GM23338 (cell line): Measurements from ENCODE around the gene ZDHHC4. TPM values are rescaled to one million over a fixed set of nuclear protein-coding genes. Genes with fewer than 3 reads are reported as not detected.

Experiments used
- ATAC-seq: fragments of 200-7000 bp; cut with Tn5 transposase; 3 replicates; pipeline ENCODE4 v1.9.1; 2020
- DNase-seq: peaks from one replicate; pipeline ENCODE4 v3.0.0-alpha.2; 2015; ENCODE audit warnings: low spot score
- H2AFZ ChIP-seq: fragments of 200-600 bp; sonication (generic); 2 replicates; pipeline ENCODE4 v1.8.0; 2016; ENCODE audit warnings: antibody characterized with exemption, mild to moderate bottlenecking, moderate library complexity
- H3F3A ChIP-seq: fragments of 200-600 bp; sonication (generic); replicated peaks from 2 replicates; pipeline ENCODE4 v1.8.0; 2017; ENCODE audit warnings: antibody characterized with exemption, mixed run types, low read depth
- H3K27ac ChIP-seq: fragments of 200-600 bp; sonication (generic); 2 replicates; pipeline ENCODE4 v1.6.1; 2016; ENCODE audit warnings: low read depth
- H3K27me3 ChIP-seq: fragments of 200-600 bp; sonication (generic); 2 replicates; pipeline ENCODE4 v1.8.0; 2016; ENCODE audit warnings: mild to moderate bottlenecking, mixed run types, moderate library complexity; ENCODE audit not compliant: insufficient read depth
- H3K36me3 ChIP-seq: fragments of 200-600 bp; sonication (generic); 2 replicates; pipeline ENCODE4 v1.8.0; 2016; ENCODE audit warnings: mild to moderate bottlenecking; ENCODE audit not compliant: insufficient read depth
- H3K4me1 ChIP-seq: fragments of 200-600 bp; sonication (generic); 2 replicates; pipeline ENCODE4 v1.8.0; 2016; ENCODE audit warnings: mild to moderate bottlenecking, moderate library complexity; ENCODE audit not compliant: insufficient read depth
- H3K4me2 ChIP-seq: fragments of 200-600 bp; sonication (generic); 2 replicates; pipeline ENCODE4 v1.7.1; 2017; ENCODE audit warnings: mixed run types
- H3K4me3 ChIP-seq: fragments of 200-600 bp; sonication (generic); 2 replicates; pipeline ENCODE4 v1.6.1; 2016; ENCODE audit warnings: mixed run types
- H3K79me2 ChIP-seq: fragments of 200-600 bp; sonication (generic); replicated peaks from 2 replicates; pipeline ENCODE4 v1.8.0; 2017; ENCODE audit warnings: mild to moderate bottlenecking; ENCODE audit not compliant: insufficient read depth
- H3K9me2 ChIP-seq: fragments of 200-600 bp; sonication (generic); 2 replicates; pipeline ENCODE4 v1.8.0; 2017; ENCODE audit not compliant: insufficient read depth
- H4K20me1 ChIP-seq: fragments of 200-600 bp; sonication (generic); replicated peaks from 2 replicates; pipeline ENCODE4 v1.8.0; 2017; ENCODE audit warnings: mild to moderate bottlenecking; ENCODE audit not compliant: insufficient read depth
- H3K27ac Mint-ChIP-seq: 2 replicates; pipeline ENCODE4 v1.8.0; 2020; ENCODE audit warnings: inconsistent platforms, mild to moderate bottlenecking, moderate library complexity, mixed read lengths
- H3K27me3 Mint-ChIP-seq: 3 replicates; pipeline ENCODE4 v1.8.0; 2022; ENCODE audit warnings: low read depth, mild to moderate bottlenecking, moderate library complexity, mixed read lengths, inconsistent platforms; ENCODE audit not compliant: insufficient read depth, poor library complexity
- H3K36me3 Mint-ChIP-seq: 3 replicates; pipeline ENCODE4 v1.8.0; 2021; ENCODE audit warnings: low read depth, mild to moderate bottlenecking, inconsistent platforms, moderate library complexity, mixed read lengths
- H3K4me1 Mint-ChIP-seq: 3 replicates; pipeline ENCODE4 v1.8.0; 2020; ENCODE audit warnings: mild to moderate bottlenecking, inconsistent platforms, mixed read lengths
- H3K4me3 Mint-ChIP-seq: 3 replicates; pipeline ENCODE4 v1.8.0; 2021; ENCODE audit warnings: moderate library complexity, mild to moderate bottlenecking, inconsistent platforms, mixed read lengths
- H3K9me3 Mint-ChIP-seq: 3 replicates; pipeline ENCODE4 v1.8.0; 2020; ENCODE audit warnings: moderate library complexity, mild to moderate bottlenecking, inconsistent platforms, mixed read lengths
- POLR2AphosphoS5 ChIP-seq: IDR thresholded peaks from 2 replicates; pipeline ENCODE4 v1.6.1; 2016; ENCODE audit warnings: antibody characterized with exemption, low read depth
- STAT1 ChIP-seq: IDR thresholded peaks from one replicate; pipeline ENCODE4 v1.6.1; 2016; ENCODE audit warnings: antibody characterized with exemption; ENCODE audit not compliant: unreplicated experiment
- ZNF331 ChIP-seq: fragments of 250-450 bp; sonication (Bioruptor Pico); IDR thresholded peaks from 2 replicates; pipeline ENCODE4 v1.5.0; 2020; ENCODE audit warnings: low read depth, mild to moderate bottlenecking, moderate library complexity
- polyA plus RNA-seq: library from polyadenylated mRNA; unstranded; fragments of >200 nt; fragmentation: Nextera tagmentation; extraction: Ambion mirVana; gene quantifications from 2 replicates; pipeline ENCODE4 v1.2.1, GENCODE V29; 2016
- total RNA-seq: library from RNA; depleted of rRNA; stranded (reverse); fragments of >200 nt; shearing (Covaris generic); gene quantifications from 2 replicates; pipeline ENCODE4 v1.2.3, GENCODE V29; 2014
- TF ChIP-seq, protein P1 (sequence below): fragments of 250-450 bp; sonication (Bioruptor Pico); IDR thresholded peaks from 2 replicates; pipeline ENCODE4 v1.5.0; 2020; ENCODE audit warnings: mild to moderate bottlenecking, moderate library complexity

Gene ZDHHC4
- total and polyA plus RNA-seq, 2 experiments from 2014 or later: 31.2 to 58.9 TPM

GRCh38 chr7:6636741-6637543 is 59.7 kb downstream of the ZDHHC4 start, which contains the start of gene ZNF316:
TSS of gene ZNF316 (plus strand) at chr7:6637318. CDS start at chr7:6642410, 5,092 bp downstream.
- H2AFZ ChIP-seq: no peak within 1 kb of the TSS
- H3K4me2 ChIP-seq: peak within 1 kb of the TSS; percentile 83
- no peaks in the 10 kb centered on the region for H3K79me2 ChIP-seq
- no peaks in the 10 kb centered on the region; the same call in 1 of the 2 replicates for H3K4me1 ChIP-seq
- peak within 1 kb of the TSS; percentile 67 for H3K4me3 ChIP-seq
- no peaks in the 10 kb centered on the region; the same call in 1 of the 2 replicates for H4K20me1 ChIP-seq
- no peaks in the 10 kb centered on the region for H3F3A ChIP-seq
- Mint-ChIP-seq H3K27me3 (peaks cover 22% of the 10 kb centered on the region), H3K36me3 (peaks cover 5% of the 10 kb centered on the region; the same call in 1 of the 3 replicates), H3K9me3 (no peaks in the 10 kb centered on the region), H3K27ac (no peak within 1 kb of the TSS), H3K4me3 (peak within 1 kb of the TSS; percentile 81), H3K4me1 (peaks cover 18% of the 10 kb centered on the region)
- peak; percentile 3; the same call in 1 of the 3 replicates for ATAC-seq
- H3K36me3 ChIP-seq: no peaks in the 10 kb centered on the region
- no peak within 1 kb of the TSS for H3K27ac ChIP-seq
- no peaks in the 10 kb centered on the region for H3K9me2 ChIP-seq
- TF ChIP-seq POLR2AphosphoS5 (peak; percentile 54), ZNF331 (CRISPR knock-in tag) (no peak), STAT1 (no peak)
- TF ChIP-seq, protein P1, sequence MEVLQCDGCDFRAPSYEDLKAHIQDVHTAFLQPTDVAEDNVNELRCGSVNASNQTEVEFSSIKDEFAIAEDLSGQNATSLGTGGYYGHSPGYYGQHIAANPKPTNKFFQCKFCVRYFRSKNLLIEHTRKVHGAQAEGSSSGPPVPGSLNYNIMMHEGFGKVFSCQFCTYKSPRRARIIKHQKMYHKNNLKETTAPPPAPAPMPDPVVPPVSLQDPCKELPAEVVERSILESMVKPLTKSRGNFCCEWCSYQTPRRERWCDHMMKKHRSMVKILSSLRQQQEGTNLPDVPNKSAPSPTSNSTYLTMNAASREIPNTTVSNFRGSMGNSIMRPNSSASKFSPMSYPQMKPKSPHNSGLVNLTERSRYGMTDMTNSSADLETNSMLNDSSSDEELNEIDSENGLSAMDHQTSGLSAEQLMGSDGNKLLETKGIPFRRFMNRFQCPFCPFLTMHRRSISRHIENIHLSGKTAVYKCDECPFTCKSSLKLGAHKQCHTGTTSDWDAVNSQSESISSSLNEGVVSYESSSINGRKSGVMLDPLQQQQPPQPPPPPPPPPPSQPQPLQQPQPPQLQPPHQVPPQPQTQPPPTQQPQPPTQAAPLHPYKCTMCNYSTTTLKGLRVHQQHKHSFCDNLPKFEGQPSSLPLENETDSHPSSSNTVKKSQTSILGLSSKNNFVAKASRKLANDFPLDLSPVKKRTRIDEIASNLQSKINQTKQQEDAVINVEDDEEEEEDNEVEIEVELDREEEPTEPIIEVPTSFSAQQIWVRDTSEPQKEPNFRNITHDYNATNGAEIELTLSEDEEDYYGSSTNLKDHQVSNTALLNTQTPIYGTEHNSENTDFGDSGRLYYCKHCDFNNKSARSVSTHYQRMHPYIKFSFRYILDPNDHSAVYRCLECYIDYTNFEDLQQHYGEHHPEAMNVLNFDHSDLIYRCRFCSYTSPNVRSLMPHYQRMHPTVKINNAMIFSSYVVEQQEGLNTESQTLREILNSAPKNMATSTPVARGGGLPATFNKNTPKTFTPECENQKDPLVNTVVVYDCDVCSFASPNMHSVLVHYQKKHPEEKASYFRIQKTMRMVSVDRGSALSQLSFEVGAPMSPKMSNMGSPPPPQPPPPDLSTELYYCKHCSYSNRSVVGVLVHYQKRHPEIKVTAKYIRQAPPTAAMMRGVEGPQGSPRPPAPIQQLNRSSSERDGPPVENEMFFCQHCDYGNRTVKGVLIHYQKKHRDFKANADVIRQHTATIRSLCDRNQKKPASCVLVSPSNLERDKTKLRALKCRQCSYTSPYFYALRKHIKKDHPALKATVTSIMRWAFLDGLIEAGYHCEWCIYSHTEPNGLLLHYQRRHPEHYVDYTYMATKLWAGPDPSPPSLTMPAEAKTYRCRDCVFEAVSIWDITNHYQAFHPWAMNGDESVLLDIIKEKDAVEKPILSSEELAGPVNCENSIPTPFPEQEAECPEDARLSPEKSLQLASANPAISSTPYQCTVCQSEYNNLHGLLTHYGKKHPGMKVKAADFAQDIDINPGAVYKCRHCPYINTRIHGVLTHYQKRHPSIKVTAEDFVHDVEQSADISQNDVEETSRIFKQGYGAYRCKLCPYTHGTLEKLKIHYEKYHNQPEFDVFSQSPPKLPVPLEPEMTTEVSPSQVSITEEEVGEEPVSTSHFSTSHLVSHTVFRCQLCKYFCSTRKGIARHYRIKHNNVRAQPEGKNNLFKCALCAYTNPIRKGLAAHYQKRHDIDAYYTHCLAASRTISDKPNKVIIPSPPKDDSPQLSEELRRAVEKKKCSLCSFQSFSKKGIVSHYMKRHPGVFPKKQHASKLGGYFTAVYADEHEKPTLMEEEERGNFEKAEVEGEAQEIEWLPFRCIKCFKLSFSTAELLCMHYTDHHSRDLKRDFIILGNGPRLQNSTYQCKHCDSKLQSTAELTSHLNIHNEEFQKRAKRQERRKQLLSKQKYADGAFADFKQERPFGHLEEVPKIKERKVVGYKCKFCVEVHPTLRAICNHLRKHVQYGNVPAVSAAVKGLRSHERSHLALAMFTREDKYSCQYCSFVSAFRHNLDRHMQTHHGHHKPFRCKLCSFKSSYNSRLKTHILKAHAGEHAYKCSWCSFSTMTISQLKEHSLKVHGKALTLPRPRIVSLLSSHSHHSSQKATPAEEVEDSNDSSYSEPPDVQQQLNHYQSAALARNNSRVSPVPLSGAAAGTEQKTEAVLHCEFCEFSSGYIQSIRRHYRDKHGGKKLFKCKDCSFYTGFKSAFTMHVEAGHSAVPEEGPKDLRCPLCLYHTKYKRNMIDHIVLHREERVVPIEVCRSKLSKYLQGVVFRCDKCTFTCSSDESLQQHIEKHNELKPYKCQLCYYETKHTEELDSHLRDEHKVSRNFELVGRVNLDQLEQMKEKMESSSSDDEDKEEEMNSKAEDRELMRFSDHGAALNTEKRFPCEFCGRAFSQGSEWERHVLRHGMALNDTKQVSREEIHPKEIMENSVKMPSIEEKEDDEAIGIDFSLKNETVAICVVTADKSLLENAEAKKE: no peak
- H3K27me3 ChIP-seq: no peaks in the 10 kb centered on the region
- DNase-seq: no peak
